Stimulated activated CD4-positive, alpha-beta T cell treated with anti-CD3 and anti-CD28 coated beads, Interleukin-4, amount 100 ng/mL, for 48 hours (primary cell): ENCODE data around the gene KCNK4.

ENCODE experiments used
- DNase-seq, 2 donors: peaks; one replicate each; pipeline ENCODE4 v3.0.0-alpha.2; 2020; ENCODE audit warnings: low read depth in 2 of 2

Gene KCNK4

GRCh38 chr11:64253481-64253880, 37.6 kb upstream of the KCNK4 start:
- no peak for DNase-seq

GRCh38 chr11:64254326-64254725, 36.8 kb upstream of the KCNK4 start:
- no peak for DNase-seq

GRCh38 chr11:64255135-64256128, 35.7 kb upstream of the KCNK4 start:
- no peak for DNase-seq

- DNase-seq: no peak
Observed at GRCh38 chr11:64256300-64256699, 34.8 kb upstream of the KCNK4 start.

- no peak for DNase-seq
Observed at GRCh38 chr11:64258356-64258755, 32.7 kb upstream of the KCNK4 start.

- no peak for DNase-seq
Observed at GRCh38 chr11:64258946-64259532, 32.1 kb upstream of the KCNK4 start.

- DNase-seq: no peak
Observed at GRCh38 chr11:64259533-64260067, 31.5 kb upstream of the KCNK4 start.

GRCh38 chr11:64260147-64260708, 30.9 kb upstream of the KCNK4 start:
- DNase-seq: no peak

GRCh38 chr11:64261556-64262080, 29.5 kb upstream of the KCNK4 start:
- no peak for DNase-seq

- DNase-seq: no peak
Observed at GRCh38 chr11:64262271-64263002, 28.7 kb upstream of the KCNK4 start.

GRCh38 chr11:64263021-64263946, 27.8 kb upstream of the KCNK4 start:
- no peak for DNase-seq

- DNase-seq: no peak
Observed at GRCh38 chr11:64263947-64264317, 27.2 kb upstream of the KCNK4 start.

- no peak for DNase-seq
Observed at GRCh38 chr11:64264371-64264852, 26.7 kb upstream of the KCNK4 start.

GRCh38 chr11:64265176-64266160, 25.6 kb upstream of the KCNK4 start:
- DNase-seq: no peak

- no peak for DNase-seq
Observed at GRCh38 chr11:64266339-64266738, 24.8 kb upstream of the KCNK4 start.

- DNase-seq: no peak
Observed at GRCh38 chr11:64267207-64267945, 23.7 kb upstream of the KCNK4 start.

GRCh38 chr11:64268025-64268892, 22.8 kb upstream of the KCNK4 start:
- DNase-seq: no peak
